Peyer's patch (tissue), 4 donors: ENCODE measurements around the gene GNAO1.

ENCODE experiments used
- POLR2A ChIP-seq, 2 donors: fragments of 450-650 bp; IDR thresholded peaks; one replicate each; pipeline ENCODE4 v1.5.1; 2017; ENCODE audit warnings: antibody characterized with exemption in 2 of 2, mild to moderate bottlenecking in 2 of 2, moderate library complexity in 2 of 2
- TF ChIP-seq, protein P1 (sequence below), 6 experiments: fragments of 450-650 bp in 4 of 6; fragments of 200-600 bp in 2 of 6; sonication (generic) in 1 of 6; IDR thresholded peaks; one replicate each; pipeline ENCODE4 v1.5.1; 2017 to 2019; ENCODE audit warnings: antibody characterized with exemption in 6 of 6, mild to moderate bottlenecking in 3 of 6, moderate library complexity in 1 of 6

DNA sequence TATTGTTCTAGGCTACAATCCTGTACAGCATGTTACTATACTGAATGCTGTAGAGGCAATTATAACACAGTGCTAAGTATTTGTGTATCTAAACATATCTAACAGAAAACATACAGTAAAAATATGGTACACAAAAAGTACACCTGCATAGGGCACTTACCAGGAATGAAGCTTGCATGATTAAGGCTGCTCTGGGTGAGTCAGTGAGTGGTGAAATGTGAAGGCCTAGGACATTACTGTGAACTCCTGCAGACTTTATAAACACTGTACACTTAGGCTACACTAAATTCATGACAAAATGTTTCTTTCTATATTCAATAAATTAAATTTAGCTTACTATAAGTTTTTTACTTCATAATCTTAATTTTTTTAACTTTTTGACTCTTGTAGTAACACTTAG is 196.9 kb downstream of the GNAO1 start:
- TF ChIP-seq POLR2A (IDR thresholded peaks at IDR 0.05), result no peak
- TF ChIP-seq, protein P1, sequence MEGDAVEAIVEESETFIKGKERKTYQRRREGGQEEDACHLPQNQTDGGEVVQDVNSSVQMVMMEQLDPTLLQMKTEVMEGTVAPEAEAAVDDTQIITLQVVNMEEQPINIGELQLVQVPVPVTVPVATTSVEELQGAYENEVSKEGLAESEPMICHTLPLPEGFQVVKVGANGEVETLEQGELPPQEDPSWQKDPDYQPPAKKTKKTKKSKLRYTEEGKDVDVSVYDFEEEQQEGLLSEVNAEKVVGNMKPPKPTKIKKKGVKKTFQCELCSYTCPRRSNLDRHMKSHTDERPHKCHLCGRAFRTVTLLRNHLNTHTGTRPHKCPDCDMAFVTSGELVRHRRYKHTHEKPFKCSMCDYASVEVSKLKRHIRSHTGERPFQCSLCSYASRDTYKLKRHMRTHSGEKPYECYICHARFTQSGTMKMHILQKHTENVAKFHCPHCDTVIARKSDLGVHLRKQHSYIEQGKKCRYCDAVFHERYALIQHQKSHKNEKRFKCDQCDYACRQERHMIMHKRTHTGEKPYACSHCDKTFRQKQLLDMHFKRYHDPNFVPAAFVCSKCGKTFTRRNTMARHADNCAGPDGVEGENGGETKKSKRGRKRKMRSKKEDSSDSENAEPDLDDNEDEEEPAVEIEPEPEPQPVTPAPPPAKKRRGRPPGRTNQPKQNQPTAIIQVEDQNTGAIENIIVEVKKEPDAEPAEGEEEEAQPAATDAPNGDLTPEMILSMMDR (IDR thresholded peaks at IDR 0.05), result no peak
